Left lobe of liver (tissue), 2 donors: ENCODE measurements around the gene MYH1. TPM values are rescaled to one million over a fixed set of nuclear protein-coding genes. Genes with fewer than 3 reads are reported as not detected.
A peak's percentile ranks its signal among the peaks of the same experiment; 100 is the strongest.
"Not testable (repeated sequence)": the region's sequence is repeated elsewhere in the genome, so short reads cannot be mapped to it uniquely, and the experiment has no call there.

Experiments
- ATAC-seq: fragments of 200-7000 bp; cut with Tn5 transposase; one replicate; pipeline ENCODE4 v1.9.1; 2020; ENCODE audit warnings: mild to moderate bottlenecking, moderate library complexity
- DNase-seq: peaks from one replicate; pipeline ENCODE4 v3.0.0-alpha.2; 2020; ENCODE audit warnings: low spot score
- total RNA-seq: library from RNA; stranded (reverse); gene quantifications from one replicate; pipeline ENCODE4 v1.2.1, GENCODE V29; 2021
- donor health status: DM: no; HTN: no; CAD: no; lungs with moderate emphysema.
- donor health status: DM: no; HTN: yes; CAD: no.

The MYH1 gene
- not detected for total RNA-seq

- DNase-seq (no peak), ATAC-seq (no peak)
Measured at GRCh38 chr17:10518271-10519037, at the start of gene MYH1. TSS of gene MYH1 (minus strand) at chr17:10518542. CDS start at chr17:10516642, 1,900 bp downstream.

GRCh38 chr17:10563991-10564660 is 45.8 kb upstream of the MYH1 start:
- no peak for DNase-seq
- ATAC-seq, result no peak

- ATAC-seq, result no peak
- DNase-seq, result no peak
Measured at GRCh38 chr17:10558049-10558448, 39.7 kb upstream of the MYH1 start.

GRCh38 chr17:10557422-10557821 is 39.1 kb upstream of the MYH1 start:
- DNase-seq, result no peak
- ATAC-seq, result no peak

- DNase-seq (no peak), ATAC-seq (peak; percentile 15)
Measured at GRCh38 chr17:10556301-10557005, 38.1 kb upstream of the MYH1 start.

- ATAC-seq, result no peak
- DNase-seq, result no peak
Measured at GRCh38 chr17:10550014-10550413, 31.7 kb upstream of the MYH1 start.

GRCh38 chr17:10549096-10549842 is 30.9 kb upstream of the MYH1 start, which contains the start of gene MYH2:
TSS of gene MYH2 (minus strand) at chr17:10549658. CDS start at chr17:10547920, 1,738 bp downstream.
- DNase-seq, result no peak
- ATAC-seq, result no peak

GRCh38 chr17:10547351-10547750 is 29.0 kb upstream of the MYH1 start:
- ATAC-seq, result no peak
- DNase-seq, result no peak

GRCh38 chr17:10543486-10543885 is 25.1 kb upstream of the MYH1 start:
- not testable (repeated sequence) for DNase-seq, ATAC-seq

GRCh38 chr17:10541179-10541578 is 22.8 kb upstream of the MYH1 start:
- DNase-seq, ATAC-seq: not testable (repeated sequence)

GRCh38 chr17:10532026-10532425 is 13.7 kb upstream of the MYH1 start:
- ATAC-seq, result no peak
- no peak for DNase-seq

- DNase-seq (no peak), ATAC-seq (no peak)
Measured at GRCh38 chr17:10527419-10527818, 9.1 kb upstream of the MYH1 start.

GRCh38 chr17:10526517-10526916 is 8.2 kb upstream of the MYH1 start:
- no peak for DNase-seq
- ATAC-seq, result no peak

- DNase-seq (no peak), ATAC-seq (no peak)
Measured at GRCh38 chr17:10523064-10523463, 4.7 kb upstream of the MYH1 start.

- ATAC-seq (no peak), DNase-seq (no peak)
Measured at GRCh38 chr17:10521949-10522348, 3.6 kb upstream of the MYH1 start.

- no peak for DNase-seq
- ATAC-seq, result no peak
Measured at GRCh38 chr17:10516638-10517037, 1.7 kb downstream of the MYH1 start.

GRCh38 chr17:10516065-10516464 is 2.3 kb downstream of the MYH1 start:
- ATAC-seq, result no peak

GRCh38 chr17:10513299-10514067 is 4.9 kb downstream of the MYH1 start:
- no peak for ATAC-seq
- no peak for DNase-seq

More at GRCh38 chr17:10516065-10516464, 2.3 kb downstream of the MYH1 start:
- no peak for DNase-seq

- DNase-seq (no peak), ATAC-seq (no peak)
Measured at GRCh38 chr17:10512856-10513255, 5.5 kb downstream of the MYH1 start.

GRCh38 chr17:10499950-10500349 is 18.4 kb downstream of the MYH1 start:
- no peak for DNase-seq

More at GRCh38 chr17:10499950-10500349, 18.4 kb downstream of the MYH1 start:
- no peak for ATAC-seq
